Measurements from ENCODE around the gene SPAG6. TPM values are rescaled to one million over a fixed set of nuclear protein-coding genes. Genes with fewer than 3 reads are reported as not detected.

Gene SPAG6
- total and polyA plus RNA-seq, 2 donors, result 0.24 to 1.0 TPM

GRCh38 chr10:22442063-22442462 lies 96.8 kb downstream of the SPAG6 start:
- Histone ChIP-seq H3K27me3 (ENCODE audit: control insufficient read depth in 2 of 2, insufficient read depth in 1 of 2, low read length in 1 of 2) (no peaks in the 10 kb centered on the region), H3K27ac (ENCODE audit: low read depth in 1 of 2, low read length in 1 of 2) (no peak overlapping the region), H3K4me3 (ENCODE audit: low read length in 2 of 2) (no peak overlapping the region), H3K4me1 (ENCODE audit: control insufficient read depth in 2 of 2, insufficient read depth in 2 of 2, low read length in 2 of 2) (peaks cover 5 to 13% of the 10 kb centered on the region in 2 donors), H3K36me3 (ENCODE audit: control insufficient read depth in 2 of 2, insufficient read depth in 2 of 2, low read length in 1 of 2) (no peaks in the 10 kb centered on the region), H3K9me3 (ENCODE audit: control insufficient read depth in 2 of 2, insufficient read depth in 1 of 2, low read length in 1 of 2) (no peaks in the 10 kb centered on the region)
- DNase-seq (ENCODE audit: low read depth in 6 of 9, low spot score in 9 of 9), result no peak

DNA sequence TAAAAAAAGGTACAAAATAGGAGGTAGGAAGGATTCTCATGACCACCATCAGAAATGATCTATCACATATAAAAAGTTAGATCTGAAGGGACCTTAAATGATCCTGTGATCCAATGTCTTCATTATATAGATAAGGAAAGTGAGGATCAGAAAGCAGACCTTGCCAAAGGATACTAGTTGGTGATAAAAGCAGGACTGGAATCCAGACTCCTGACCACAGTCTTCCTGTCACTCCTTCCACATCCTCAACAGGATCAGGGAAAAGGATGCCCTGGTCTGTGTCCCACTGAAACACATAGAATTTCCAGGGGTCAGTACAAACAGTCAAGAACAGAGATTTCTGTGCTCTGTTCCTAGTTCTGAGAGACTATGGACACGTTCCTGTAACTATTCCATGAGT lies 97.2 kb downstream of the SPAG6 start:
- WGBS, result 96% methylated on average over 1 of the region's 1 CpG

DNA sequence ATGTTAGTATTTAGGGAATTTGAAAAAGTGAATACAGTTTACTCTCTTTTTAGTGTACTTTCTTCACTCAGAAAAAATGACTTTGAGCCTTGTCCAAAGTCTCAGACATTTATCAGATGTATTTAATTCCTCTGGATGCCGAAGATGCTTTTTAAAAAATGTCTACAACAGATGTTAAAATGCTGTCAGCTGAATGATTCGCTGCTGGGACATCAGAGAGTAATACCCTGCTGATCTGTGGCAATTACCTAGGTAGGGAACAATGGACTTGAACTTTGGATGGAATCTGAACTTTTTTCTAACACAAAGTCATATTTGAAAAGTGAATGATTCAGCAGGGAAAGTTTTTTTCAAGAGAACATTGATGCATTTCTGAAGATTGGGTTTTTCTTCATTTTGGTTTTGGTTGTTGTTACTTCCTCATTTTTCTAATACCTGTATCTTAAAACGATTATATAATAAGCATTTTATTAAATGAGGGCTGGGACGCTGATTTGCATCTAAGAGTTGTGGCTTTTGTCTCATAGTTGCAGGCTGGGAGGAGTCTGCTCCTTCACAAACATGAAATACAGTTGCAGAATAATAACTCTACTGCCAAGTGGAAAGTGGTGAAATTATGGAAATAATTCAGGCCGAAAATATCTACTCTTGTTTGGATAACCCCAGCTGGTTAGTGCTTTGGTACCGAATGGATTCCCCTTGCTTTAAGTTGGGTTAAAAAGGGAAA lies 98.0 kb downstream of the SPAG6 start:
- Histone ChIP-seq H3K4me1 (ENCODE audit: control insufficient read depth in 2 of 2, insufficient read depth in 2 of 2, low read length in 2 of 2) (peaks cover 4 to 6% of the 10 kb centered on the region in 2 donors), H3K9me3 (ENCODE audit: control insufficient read depth in 2 of 2, insufficient read depth in 1 of 2, low read length in 1 of 2) (no peaks in the 10 kb centered on the region), H3K4me3 (ENCODE audit: low read length in 2 of 2) (no peak overlapping the region), H3K36me3 (ENCODE audit: control insufficient read depth in 2 of 2, insufficient read depth in 2 of 2, low read length in 1 of 2) (no peaks in the 10 kb centered on the region), H3K27me3 (ENCODE audit: control insufficient read depth in 2 of 2, insufficient read depth in 1 of 2, low read length in 1 of 2) (no peaks in the 10 kb centered on the region), H3K27ac (ENCODE audit: low read depth in 1 of 2, low read length in 1 of 2) (no peak overlapping the region)
- DNase-seq (ENCODE audit: low read depth in 6 of 9, low spot score in 9 of 9), result no peak
- 88% methylated on average over 6 of the region's 6 CpGs for WGBS

More for the DNA sequence above, 97.2 kb downstream of the SPAG6 start:
- H3K9me3 ChIP-seq (ENCODE audit: control insufficient read depth in 2 of 2, insufficient read depth in 1 of 2, low read length in 1 of 2), result no peaks in the 10 kb centered on the region
- peaks cover 5 to 13% of the 10 kb centered on the region in 2 donors for H3K4me1 ChIP-seq (ENCODE audit: control insufficient read depth in 2 of 2, insufficient read depth in 2 of 2, low read length in 2 of 2)
- no peak for DNase-seq (ENCODE audit: low read depth in 6 of 9, low spot score in 9 of 9)
- H3K4me3 ChIP-seq (ENCODE audit: low read length in 2 of 2), result no peak overlapping the region
- H3K27me3 ChIP-seq (ENCODE audit: control insufficient read depth in 2 of 2, insufficient read depth in 1 of 2, low read length in 1 of 2), result no peaks in the 10 kb centered on the region
- no peaks in the 10 kb centered on the region for H3K36me3 ChIP-seq (ENCODE audit: control insufficient read depth in 2 of 2, insufficient read depth in 2 of 2, low read length in 1 of 2)
- H3K27ac ChIP-seq (ENCODE audit: low read depth in 1 of 2, low read length in 1 of 2), result no peak overlapping the region

GRCh38 chr10:22444219-22444788 lies 99.0 kb downstream of the SPAG6 start:
- Histone ChIP-seq H3K9me3 (ENCODE audit: control insufficient read depth in 2 of 2, insufficient read depth in 1 of 2, low read length in 1 of 2) (no peaks in the 10 kb centered on the region), H3K4me1 (ENCODE audit: control insufficient read depth in 2 of 2, insufficient read depth in 2 of 2, low read length in 2 of 2) (no peaks in the 10 kb centered on the region), H3K27ac (ENCODE audit: low read depth in 1 of 2, low read length in 1 of 2) (no peak overlapping the region), H3K36me3 (ENCODE audit: control insufficient read depth in 2 of 2, insufficient read depth in 2 of 2, low read length in 1 of 2) (no peaks in the 10 kb centered on the region), H3K27me3 (ENCODE audit: control insufficient read depth in 2 of 2, insufficient read depth in 1 of 2, low read length in 1 of 2) (no peaks in the 10 kb centered on the region), H3K4me3 (ENCODE audit: low read length in 2 of 2) (no peak overlapping the region)
- DNase-seq (ENCODE audit: low read depth in 6 of 9, low spot score in 9 of 9), result no peak
- WGBS, result 97% methylated on average over 4 of the region's 4 CpGs

- no peak for DNase-seq (ENCODE audit: low read depth in 6 of 9, low spot score in 9 of 9)
- Histone ChIP-seq H3K4me1 (ENCODE audit: control insufficient read depth in 2 of 2, insufficient read depth in 2 of 2, low read length in 2 of 2) (no peaks in the 10 kb centered on the region), H3K4me3 (ENCODE audit: low read length in 2 of 2) (no peak overlapping the region), H3K9me3 (ENCODE audit: control insufficient read depth in 2 of 2, insufficient read depth in 1 of 2, low read length in 1 of 2) (no peaks in the 10 kb centered on the region), H3K27me3 (ENCODE audit: control insufficient read depth in 2 of 2, insufficient read depth in 1 of 2, low read length in 1 of 2) (no peaks in the 10 kb centered on the region), H3K36me3 (ENCODE audit: control insufficient read depth in 2 of 2, insufficient read depth in 2 of 2, low read length in 1 of 2) (no peaks in the 10 kb centered on the region), H3K27ac (ENCODE audit: low read depth in 1 of 2, low read length in 1 of 2) (no peak overlapping the region)
- WGBS, result 93% methylated on average over 3 of the region's 3 CpGs
These were observed 100.2 kb downstream of the SPAG6 start for GRCh38 chr10:22445495-22445894.

DNA sequence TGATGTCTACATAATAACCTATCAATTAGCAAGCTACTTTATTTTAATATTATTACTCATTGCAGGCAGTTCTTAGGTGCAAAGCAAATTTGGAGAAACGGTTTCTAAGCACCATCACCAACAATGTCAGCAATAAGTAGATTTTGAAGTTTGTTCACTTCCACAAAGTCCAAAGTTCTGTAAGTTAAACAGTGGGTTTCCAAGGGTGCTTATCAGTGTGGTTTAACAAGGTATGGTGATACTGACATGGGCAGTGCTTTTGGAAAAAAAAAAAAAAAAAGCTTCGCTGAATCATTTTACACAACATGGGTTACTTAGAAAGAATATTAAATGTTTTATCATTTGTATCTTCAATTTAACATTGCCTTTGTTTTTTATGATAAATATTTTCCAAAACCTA lies 101.8 kb downstream of the SPAG6 start:
- no peaks in the 10 kb centered on the region for H3K36me3 ChIP-seq (ENCODE audit: control insufficient read depth in 2 of 2, insufficient read depth in 2 of 2, low read length in 1 of 2)
- no peak for DNase-seq (ENCODE audit: low read depth in 6 of 9, low spot score in 9 of 9)
- no peaks in the 10 kb centered on the region for H3K9me3 ChIP-seq (ENCODE audit: control insufficient read depth in 2 of 2, insufficient read depth in 1 of 2, low read length in 1 of 2)
- H3K4me1 ChIP-seq (ENCODE audit: control insufficient read depth in 2 of 2, insufficient read depth in 2 of 2, low read length in 2 of 2), result no peaks in the 10 kb centered on the region
- WGBS, result 100% methylated on average over 2 of the region's 2 CpGs
- no peaks in the 10 kb centered on the region for H3K27me3 ChIP-seq (ENCODE audit: control insufficient read depth in 2 of 2, insufficient read depth in 1 of 2, low read length in 1 of 2)
- no peak overlapping the region for H3K4me3 ChIP-seq (ENCODE audit: low read length in 2 of 2)
- no peak overlapping the region for H3K27ac ChIP-seq (ENCODE audit: low read depth in 1 of 2, low read length in 1 of 2)

DNA sequence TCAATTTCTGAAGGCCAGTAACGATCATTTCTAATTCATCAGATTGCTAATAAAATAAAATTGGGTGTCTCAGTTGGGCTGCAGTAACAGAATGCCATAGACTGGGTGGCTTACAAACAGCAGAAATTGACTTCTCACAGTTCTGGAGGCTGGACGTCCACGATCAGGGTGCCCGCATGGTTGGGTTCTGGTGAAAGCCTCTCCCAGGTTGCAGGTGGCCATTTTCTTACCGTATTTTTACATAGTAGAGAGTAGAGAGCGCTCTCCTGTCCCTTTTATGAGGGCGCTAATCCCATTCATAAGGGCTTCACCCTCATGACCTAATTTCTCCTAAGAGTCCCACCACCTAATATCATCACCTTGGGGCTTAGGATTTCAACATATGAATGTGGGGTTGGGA lies 106.0 kb downstream of the SPAG6 start:
- no peak for DNase-seq (ENCODE audit: low read depth in 6 of 9, low spot score in 9 of 9)
- Histone ChIP-seq H3K4me3 (ENCODE audit: low read length in 2 of 2) (no peak overlapping the region), H3K9me3 (ENCODE audit: control insufficient read depth in 2 of 2, insufficient read depth in 1 of 2, low read length in 1 of 2) (peaks cover 0 to 8% of the 10 kb centered on the region in 2 donors), H3K4me1 (ENCODE audit: control insufficient read depth in 2 of 2, insufficient read depth in 2 of 2, low read length in 2 of 2) (no peaks in the 10 kb centered on the region), H3K36me3 (ENCODE audit: control insufficient read depth in 2 of 2, insufficient read depth in 2 of 2, low read length in 1 of 2) (no peaks in the 10 kb centered on the region), H3K27ac (ENCODE audit: low read depth in 1 of 2, low read length in 1 of 2) (no peak overlapping the region), H3K27me3 (ENCODE audit: control insufficient read depth in 2 of 2, insufficient read depth in 1 of 2, low read length in 1 of 2) (no peaks in the 10 kb centered on the region)
- 98% methylated on average over 7 of the region's 7 CpGs for WGBS

DNA sequence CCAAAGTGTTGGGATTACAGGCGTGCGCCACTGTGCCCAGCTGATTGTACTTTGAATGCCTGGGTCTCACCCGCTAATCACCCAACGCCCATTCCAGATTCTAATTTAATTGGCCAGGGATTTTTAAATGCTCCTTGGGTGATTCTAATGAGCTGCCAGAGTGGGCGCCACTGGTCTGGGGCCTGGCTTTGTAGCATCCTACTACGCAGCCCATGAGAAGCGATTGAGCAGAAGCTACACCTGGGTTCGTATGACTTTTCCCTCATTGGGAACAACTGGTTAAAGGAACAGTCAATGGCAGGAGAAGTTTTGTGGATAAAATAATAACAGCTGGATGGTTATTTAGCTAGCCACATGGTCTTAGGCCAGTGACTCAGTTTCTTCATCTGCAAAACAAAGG lies 108.0 kb downstream of the SPAG6 start:
- 98% methylated on average over 8 of the region's 8 CpGs for WGBS
- no peak overlapping the region for H3K4me3 ChIP-seq (ENCODE audit: low read length in 2 of 2)
- no peak for DNase-seq (ENCODE audit: low read depth in 6 of 9, low spot score in 9 of 9)
- H3K4me1 ChIP-seq (ENCODE audit: control insufficient read depth in 2 of 2, insufficient read depth in 2 of 2, low read length in 2 of 2), result no peaks in the 10 kb centered on the region
- peaks cover 0 to 8% of the 10 kb centered on the region in 2 donors for H3K9me3 ChIP-seq (ENCODE audit: control insufficient read depth in 2 of 2, insufficient read depth in 1 of 2, low read length in 1 of 2)
- no peaks in the 10 kb centered on the region for H3K36me3 ChIP-seq (ENCODE audit: control insufficient read depth in 2 of 2, insufficient read depth in 2 of 2, low read length in 1 of 2)
- H3K27ac ChIP-seq (ENCODE audit: low read depth in 1 of 2, low read length in 1 of 2), result no peak overlapping the region
- H3K27me3 ChIP-seq (ENCODE audit: control insufficient read depth in 2 of 2, insufficient read depth in 1 of 2, low read length in 1 of 2), result no peaks in the 10 kb centered on the region

GRCh38 chr10:22453948-22454591 lies 108.8 kb downstream of the SPAG6 start:
- no peaks in the 10 kb centered on the region for H3K27me3 ChIP-seq (ENCODE audit: control insufficient read depth in 2 of 2, insufficient read depth in 1 of 2, low read length in 1 of 2)
- no peaks in the 10 kb centered on the region for H3K4me1 ChIP-seq (ENCODE audit: control insufficient read depth in 2 of 2, insufficient read depth in 2 of 2, low read length in 2 of 2)
- no peak overlapping the region for H3K4me3 ChIP-seq (ENCODE audit: low read length in 2 of 2)
- H3K27ac ChIP-seq (ENCODE audit: low read depth in 1 of 2, low read length in 1 of 2), result no peak overlapping the region
- peaks cover 0 to 8% of the 10 kb centered on the region in 2 donors for H3K9me3 ChIP-seq (ENCODE audit: control insufficient read depth in 2 of 2, insufficient read depth in 1 of 2, low read length in 1 of 2)
- WGBS, result 93% methylated on average over 10 of the region's 10 CpGs
- DNase-seq (ENCODE audit: low read depth in 6 of 9, low spot score in 9 of 9), result no peak
- H3K36me3 ChIP-seq (ENCODE audit: control insufficient read depth in 2 of 2, insufficient read depth in 2 of 2, low read length in 1 of 2), result no peaks in the 10 kb centered on the region

All from thymus (tissue), 11 donors.